Measurements from ENCODE around the gene CLIP1.

DNA sequence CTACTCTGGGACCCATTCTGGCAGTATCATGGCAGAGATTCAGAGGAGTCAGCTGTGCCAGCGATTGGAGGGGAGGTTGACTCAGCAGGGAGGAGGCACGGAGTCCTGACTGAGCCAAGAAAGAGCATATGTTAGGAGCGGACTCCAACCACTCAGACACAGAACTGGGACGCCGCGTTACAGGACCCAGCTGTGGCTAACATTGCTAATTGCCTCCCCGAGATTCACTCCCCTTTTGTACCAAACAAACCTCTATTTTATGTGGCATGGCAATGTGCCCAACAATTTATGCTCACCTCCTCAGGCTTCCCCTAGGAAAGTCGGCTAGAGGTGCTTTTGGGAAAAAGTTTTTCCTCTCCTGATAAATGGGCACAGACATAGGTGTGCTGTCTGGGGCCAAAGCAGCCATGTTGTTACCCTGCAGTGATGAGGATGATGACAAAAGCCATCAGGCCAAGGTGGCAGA lies 15.2 kb upstream of the CLIP1 start:
- TF ChIP-seq, protein P1, sequence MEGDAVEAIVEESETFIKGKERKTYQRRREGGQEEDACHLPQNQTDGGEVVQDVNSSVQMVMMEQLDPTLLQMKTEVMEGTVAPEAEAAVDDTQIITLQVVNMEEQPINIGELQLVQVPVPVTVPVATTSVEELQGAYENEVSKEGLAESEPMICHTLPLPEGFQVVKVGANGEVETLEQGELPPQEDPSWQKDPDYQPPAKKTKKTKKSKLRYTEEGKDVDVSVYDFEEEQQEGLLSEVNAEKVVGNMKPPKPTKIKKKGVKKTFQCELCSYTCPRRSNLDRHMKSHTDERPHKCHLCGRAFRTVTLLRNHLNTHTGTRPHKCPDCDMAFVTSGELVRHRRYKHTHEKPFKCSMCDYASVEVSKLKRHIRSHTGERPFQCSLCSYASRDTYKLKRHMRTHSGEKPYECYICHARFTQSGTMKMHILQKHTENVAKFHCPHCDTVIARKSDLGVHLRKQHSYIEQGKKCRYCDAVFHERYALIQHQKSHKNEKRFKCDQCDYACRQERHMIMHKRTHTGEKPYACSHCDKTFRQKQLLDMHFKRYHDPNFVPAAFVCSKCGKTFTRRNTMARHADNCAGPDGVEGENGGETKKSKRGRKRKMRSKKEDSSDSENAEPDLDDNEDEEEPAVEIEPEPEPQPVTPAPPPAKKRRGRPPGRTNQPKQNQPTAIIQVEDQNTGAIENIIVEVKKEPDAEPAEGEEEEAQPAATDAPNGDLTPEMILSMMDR (IDR thresholded peaks at IDR 0.05; ENCODE audit: low read depth, low read length, poor library complexity, severe bottlenecking): no peak
- no peak for TF ChIP-seq EZH2phosphoT487 (IDR thresholded peaks at IDR 0.05; ENCODE audit: borderline replicate concordance, low read length)
